Endothelial cell of umbilical vein (primary cell): ENCODE data around the gene L3MBTL2. TPM values are rescaled to one million over a fixed set of nuclear protein-coding genes. Genes with fewer than 3 reads are reported as not detected.

Source experiments
- BruUV-seq: library from RNA; stranded (reverse); fragments of 400-500 nt; replicated peaks from 2 replicates; lab custom pipeline; 2021; lab: Mats Ljungman, UMichigan
- CTCF ChIA-PET: fragments of 300-600, 350-600 bp; sonication (Branson Sonifier 250); formaldehyde crosslinking; loops from one replicate; lab custom pipeline; 2021; ENCODE audit warnings: antibody characterized with exemption, inconsistent platforms; lab: Charles Lee
- POLR2A ChIA-PET: fragments of 300-600, 350-600 bp; sonication (Branson Sonifier 250); formaldehyde crosslinking; loops from one replicate; lab custom pipeline; 2021; ENCODE audit warnings: antibody characterized with exemption, inconsistent platforms; lab: Charles Lee
- DNase-seq: peaks from one replicate; pipeline ENCODE4 v3.0.0-alpha.2; 2011; ENCODE audit warnings: low read depth, low spot score
- FAIRE-seq: peaks from 2 replicates; lab custom pipeline; 2011; peaks lifted over from hg19 to GRCh38; lab: Jason Lieb, UNC
- H2AFZ ChIP-seq: 2 replicates; pipeline ENCODE4 v1.6.0; 2012; ENCODE audit warnings: low read depth, low read length, control low read depth, inconsistent platforms
- H3K27ac ChIP-seq: 2 replicates; pipeline ENCODE4 v1.5.1; 2011; ENCODE audit warnings: low read depth, mild to moderate bottlenecking, control low read depth, low read length, moderate library complexity; ENCODE audit not compliant: insufficient read depth
- H3K27me3 ChIP-seq, 2 experiments: 2 replicates each; pipeline versions ENCODE4 v1.6.0 to v1.6.1; 2011; ENCODE audit warnings: low read length in 2 of 2, mixed read lengths in 1 of 2; ENCODE audit not compliant: control insufficient read depth in 2 of 2, insufficient read depth in 2 of 2
- H3K36me3 ChIP-seq, 2 experiments: 2 replicates in 1 of 2; 3 replicates in 1 of 2; pipeline ENCODE4 v1.5.1; 2011; ENCODE audit warnings: low read length in 2 of 2, mild to moderate bottlenecking in 1 of 2, moderate library complexity in 1 of 2; ENCODE audit not compliant: control insufficient read depth in 2 of 2, insufficient read depth in 2 of 2; ENCODE audit errors: extremely low read depth in 1 of 2
- H3K4me1 ChIP-seq: 3 replicates; pipeline ENCODE4 v1.5.1; 2011; ENCODE audit warnings: mild to moderate bottlenecking, low read length; ENCODE audit not compliant: control insufficient read depth, insufficient read depth; ENCODE audit errors: extremely low read depth
- H3K4me2 ChIP-seq: 2 replicates; pipeline ENCODE4 v1.6.1; 2011; ENCODE audit warnings: low read length, control low read depth, mixed read lengths; ENCODE audit not compliant: insufficient read depth
- H3K4me3 ChIP-seq, 3 experiments: fragments of 200-600 bp in 1 of 3; sonication (generic), shearing (Covaris generic) in 1 of 3; replicated peaks in 1 of 3; 2 replicates each; pipeline ENCODE4 v1.5.1; 2011 to 2016; ENCODE audit warnings: control low read depth in 3 of 3, low read length in 3 of 3, mild to moderate bottlenecking in 2 of 3, inconsistent platforms in 1 of 3, low read depth in 1 of 3, moderate library complexity in 1 of 3; ENCODE audit not compliant: insufficient read depth in 1 of 3
- H3K79me2 ChIP-seq: 2 replicates; pipeline ENCODE4 v1.6.0; 2012; ENCODE audit warnings: low read length, inconsistent platforms; ENCODE audit not compliant: control insufficient read depth, insufficient read depth
- H3K9ac ChIP-seq: replicated peaks from 2 replicates; pipeline ENCODE3; 2011; ENCODE audit warnings: low read length, control low read depth; ENCODE audit not compliant: insufficient read depth; ENCODE audit errors: extremely low read depth
- H3K9me1 ChIP-seq: replicated peaks from 3 replicates; pipeline ENCODE4 v1.6.0; 2011; ENCODE audit warnings: mild to moderate bottlenecking, low read length; ENCODE audit not compliant: control insufficient read depth, insufficient read depth; ENCODE audit errors: extremely low read depth
- H3K9me3 ChIP-seq: replicated peaks from 2 replicates; pipeline ENCODE4 v1.5.1; 2012; ENCODE audit warnings: low read length, inconsistent platforms; ENCODE audit not compliant: control insufficient read depth, insufficient read depth
- H4K20me1 ChIP-seq: replicated peaks from 2 replicates; pipeline ENCODE3; 2011; ENCODE audit warnings: mild to moderate bottlenecking, low read length; ENCODE audit not compliant: control insufficient read depth, insufficient read depth; ENCODE audit errors: extremely low read depth
- FOS ChIP-seq: IDR thresholded peaks from 2 replicates; pipeline ENCODE4 v1.6.1; 2011; ENCODE audit warnings: mild to moderate bottlenecking, low read length, moderate library complexity, borderline replicate concordance; ENCODE audit not compliant: insufficient read depth
- GATA2 ChIP-seq: IDR thresholded peaks from 2 replicates; pipeline ENCODE4 v1.7.0; 2011; ENCODE audit warnings: low read depth, mild to moderate bottlenecking, moderate library complexity, mixed read lengths, low read length; ENCODE audit not compliant: insufficient read length, insufficient read depth
- JUN ChIP-seq: IDR thresholded peaks from 2 replicates; pipeline ENCODE4 v1.6.1; 2011; ENCODE audit warnings: borderline replicate concordance, low read depth; ENCODE audit not compliant: insufficient read length, insufficient read depth
- MYC ChIP-seq: IDR thresholded peaks from one replicate; pipeline ENCODE4 v1.6.1; 2011; ENCODE audit warnings: mild to moderate bottlenecking, low read depth, low read length
- POLR2A ChIP-seq: IDR thresholded peaks from 2 replicates; pipeline ENCODE4 v1.6.1; 2012; ENCODE audit warnings: low read depth, mild to moderate bottlenecking, control low read depth, low read length
- POLR2AphosphoS5 ChIP-seq: IDR thresholded peaks from 2 replicates; pipeline ENCODE4 v1.6.1; 2012; ENCODE audit warnings: low read depth, mild to moderate bottlenecking, control low read depth, low read length, moderate library complexity; ENCODE audit not compliant: insufficient read depth
- dilution Hi-C: fragments of 300-500 bp; cut with MboI; formaldehyde crosslinking; loops from one replicate; pipeline ENCODE4 v1.15.0; 2019; ENCODE audit warnings: low sequenced_read_pairs; ENCODE audit not compliant: extremely low pct_ligation_motif_present
- intact Hi-C: fragments of 100-400 bp; cut with micrococcal nuclease; formaldehyde crosslinking; loops from one replicate; pipeline ENCODE4 v1.10.0; 2022
- polyA plus RNA-seq, 4 experiments: library from polyadenylated mRNA; depleted of rRNA in 3 of 4; stranded (reverse) in 3 of 4; unstranded in 1 of 4; fragments of >200 nt; gene quantifications; 2 replicates each; pipeline versions ENCODE4 v1.2.1 to v1.2.3, GENCODE V29; 2011 to 2012; ENCODE audit warnings: missing spikeins in 1 of 4
- total RNA-seq: library from RNA; stranded (reverse); gene quantifications from 2 replicates; pipeline ENCODE4 v1.2.3, GENCODE V29; 2021
- TF ChIP-seq, protein P1 (sequence below): IDR thresholded peaks from 2 replicates; pipeline ENCODE4 v1.6.1; 2011; ENCODE audit not compliant: insufficient read depth, insufficient read length
- TF ChIP-seq, protein P2 (sequence below), 2 donors: IDR thresholded peaks; 1 replicate in 1 of 2; 2 replicates in 1 of 2; pipeline ENCODE4 v1.5.1; 2011; ENCODE audit warnings: low read length in 2 of 2, mild to moderate bottlenecking in 2 of 2, moderate library complexity in 2 of 2, control low read depth in 1 of 2, inconsistent platforms in 1 of 2, low read depth in 1 of 2; ENCODE audit not compliant: insufficient read depth in 1 of 2; ENCODE audit errors: extremely low read depth in 1 of 2

L3MBTL2 gene
- total and polyA plus RNA-seq, 2 donors (not counting 3 experiments of a cell fraction or from before 2014, with no cell fraction given) = 28.2 to 34.9 TPM

DNA sequence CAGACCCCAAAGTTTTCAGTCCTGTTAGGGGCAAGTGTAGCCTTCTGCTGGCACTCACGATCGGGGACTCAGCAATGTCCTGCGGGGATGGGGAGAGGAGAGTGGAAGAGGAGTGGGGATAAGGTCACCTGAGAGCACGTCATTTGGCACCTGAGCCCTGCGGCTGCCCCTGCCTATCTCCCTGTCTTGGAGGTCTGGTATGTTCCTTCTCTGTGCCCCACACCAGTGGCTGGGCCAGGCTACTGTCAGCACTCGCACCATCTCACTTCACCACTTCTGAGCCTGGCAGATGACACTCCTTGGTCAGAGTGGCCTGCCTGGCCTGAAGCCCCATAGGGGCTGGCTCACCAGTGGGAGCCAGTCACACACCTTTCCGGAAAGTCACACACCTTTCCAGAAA lies 55.8 kb downstream of the L3MBTL2 start:
- Histone ChIP-seq H4K20me1 (no peaks in the 10 kb centered on the region), H3K27me3 (no peaks in the 10 kb centered on the region), H3K9ac (no peak overlapping the region), H3K9me3 (no peaks in the 10 kb centered on the region), H3K4me2 (no peak overlapping the region), H3K79me2 (peaks cover 10% of the 10 kb centered on the region), H3K4me3 (no peak overlapping the region), H2AFZ (no peak overlapping the region), H3K36me3 (peaks cover 28 to 61% of the 10 kb centered on the region in 2 experiments), H3K9me1 (no peaks in the 10 kb centered on the region), H3K4me1 (peaks cover 14% of the 10 kb centered on the region), H3K27ac (no peak overlapping the region)
- TF ChIP-seq POLR2AphosphoS5 (no peak), JUN (no peak), FOS (no peak), GATA2 (no peak), POLR2A (no peak), MYC (no peak)
- TF ChIP-seq, protein P1, sequence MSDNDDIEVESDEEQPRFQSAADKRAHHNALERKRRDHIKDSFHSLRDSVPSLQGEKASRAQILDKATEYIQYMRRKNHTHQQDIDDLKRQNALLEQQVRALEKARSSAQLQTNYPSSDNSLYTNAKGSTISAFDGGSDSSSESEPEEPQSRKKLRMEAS = no peak
- TF ChIP-seq, protein P2, sequence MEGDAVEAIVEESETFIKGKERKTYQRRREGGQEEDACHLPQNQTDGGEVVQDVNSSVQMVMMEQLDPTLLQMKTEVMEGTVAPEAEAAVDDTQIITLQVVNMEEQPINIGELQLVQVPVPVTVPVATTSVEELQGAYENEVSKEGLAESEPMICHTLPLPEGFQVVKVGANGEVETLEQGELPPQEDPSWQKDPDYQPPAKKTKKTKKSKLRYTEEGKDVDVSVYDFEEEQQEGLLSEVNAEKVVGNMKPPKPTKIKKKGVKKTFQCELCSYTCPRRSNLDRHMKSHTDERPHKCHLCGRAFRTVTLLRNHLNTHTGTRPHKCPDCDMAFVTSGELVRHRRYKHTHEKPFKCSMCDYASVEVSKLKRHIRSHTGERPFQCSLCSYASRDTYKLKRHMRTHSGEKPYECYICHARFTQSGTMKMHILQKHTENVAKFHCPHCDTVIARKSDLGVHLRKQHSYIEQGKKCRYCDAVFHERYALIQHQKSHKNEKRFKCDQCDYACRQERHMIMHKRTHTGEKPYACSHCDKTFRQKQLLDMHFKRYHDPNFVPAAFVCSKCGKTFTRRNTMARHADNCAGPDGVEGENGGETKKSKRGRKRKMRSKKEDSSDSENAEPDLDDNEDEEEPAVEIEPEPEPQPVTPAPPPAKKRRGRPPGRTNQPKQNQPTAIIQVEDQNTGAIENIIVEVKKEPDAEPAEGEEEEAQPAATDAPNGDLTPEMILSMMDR (IDR thresholded peaks at IDR 0.05; ENCODE audit: extremely low read depth in 1 of 2, insufficient read depth in 1 of 2, low read depth in 1 of 2, low read length in 2 of 2) = no peak
- CTCF ChIA-PET = no interaction called here
- intact Hi-C loops = no loop called here
- POLR2A ChIA-PET = interaction anchor here (0.6 kb wide), 1 partner anchor 332 kb away, joined by 3 read pairs; no protein-coding TSS in a partner anchor
- BruUV-seq = no TSS peak
- FAIRE-seq (no peak), DNase-seq (no peak)
- dilution Hi-C loops = no loop called here
